Measurements from ENCODE around the gene CCDC82.

DNA sequence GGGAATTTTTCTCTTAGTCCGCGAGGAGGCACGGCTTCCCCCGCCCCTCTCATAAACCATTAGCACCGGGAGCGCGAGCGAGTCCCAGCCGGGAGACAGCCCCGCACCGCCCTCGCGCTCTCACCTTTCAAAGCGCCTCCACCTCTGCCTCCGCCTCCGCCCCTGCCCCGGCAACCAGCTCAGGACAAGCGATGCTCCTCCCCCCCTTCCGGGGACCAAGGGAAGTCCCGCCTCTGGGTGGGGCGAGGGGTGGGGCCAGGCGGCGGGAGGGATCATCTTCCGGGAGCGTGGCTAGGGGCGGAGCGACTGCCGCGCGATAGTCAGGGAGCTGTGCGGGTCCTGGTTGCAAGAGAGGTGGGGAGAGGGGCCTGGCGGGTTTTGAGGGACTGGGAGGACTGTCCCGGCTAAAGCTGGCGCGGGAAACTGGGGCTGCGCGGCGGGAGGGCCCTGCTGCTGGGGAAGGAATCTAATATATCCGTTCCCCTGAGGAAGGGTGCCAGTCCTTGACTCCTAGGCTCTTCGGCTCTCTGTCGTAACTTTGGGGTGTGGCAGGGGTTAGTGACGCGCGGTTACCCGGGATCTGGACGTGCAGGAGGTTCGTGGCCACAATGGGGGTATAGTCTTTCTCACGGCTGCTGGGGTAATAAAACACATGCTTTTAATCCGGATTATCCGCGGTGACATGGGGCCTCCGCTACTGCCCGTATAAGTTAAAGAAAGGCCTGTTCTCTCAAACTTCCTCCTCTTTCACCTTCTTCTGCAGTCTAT lies at the start of gene CCDC82, which contains the start of gene JRKL:
- no peak for TF ChIP-seq ZFX (IDR thresholded peaks at IDR 0.05; ENCODE audit: borderline replicate concordance)
- TF ChIP-seq, protein P1, sequence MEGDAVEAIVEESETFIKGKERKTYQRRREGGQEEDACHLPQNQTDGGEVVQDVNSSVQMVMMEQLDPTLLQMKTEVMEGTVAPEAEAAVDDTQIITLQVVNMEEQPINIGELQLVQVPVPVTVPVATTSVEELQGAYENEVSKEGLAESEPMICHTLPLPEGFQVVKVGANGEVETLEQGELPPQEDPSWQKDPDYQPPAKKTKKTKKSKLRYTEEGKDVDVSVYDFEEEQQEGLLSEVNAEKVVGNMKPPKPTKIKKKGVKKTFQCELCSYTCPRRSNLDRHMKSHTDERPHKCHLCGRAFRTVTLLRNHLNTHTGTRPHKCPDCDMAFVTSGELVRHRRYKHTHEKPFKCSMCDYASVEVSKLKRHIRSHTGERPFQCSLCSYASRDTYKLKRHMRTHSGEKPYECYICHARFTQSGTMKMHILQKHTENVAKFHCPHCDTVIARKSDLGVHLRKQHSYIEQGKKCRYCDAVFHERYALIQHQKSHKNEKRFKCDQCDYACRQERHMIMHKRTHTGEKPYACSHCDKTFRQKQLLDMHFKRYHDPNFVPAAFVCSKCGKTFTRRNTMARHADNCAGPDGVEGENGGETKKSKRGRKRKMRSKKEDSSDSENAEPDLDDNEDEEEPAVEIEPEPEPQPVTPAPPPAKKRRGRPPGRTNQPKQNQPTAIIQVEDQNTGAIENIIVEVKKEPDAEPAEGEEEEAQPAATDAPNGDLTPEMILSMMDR (IDR thresholded peaks at IDR 0.05), result no peak
